ENCODE measurements around the gene DNM2. TPM values are rescaled to one million over a fixed set of nuclear protein-coding genes. Genes with fewer than 3 reads are reported as not detected.
A peak's percentile ranks its signal among the peaks of the same experiment; 100 is the strongest.
"Not testable (repeated sequence)": the region's sequence is repeated elsewhere in the genome, so short reads cannot be mapped to it uniquely, and the experiment has no call there.

DNM2 gene
- polyA plus RNA-seq, 2 of the 4 experiments (the other 2 are of a cell fraction) = 32.9 to 58.5 TPM

GRCh38 chr19:10876459-10877240 lies 158.8 kb downstream of the DNM2 start (continued):
- no peak for TF ChIP-seq E2F6 (IDR thresholded peaks at IDR 0.05; ENCODE audit: borderline replicate concordance, low read depth)

- H3K4me1 ChIP-seq = peaks cover 21% of the 10 kb centered on the region; the same call in 2 of the 3 replicates
- H3K9me3 ChIP-seq; H3K4me2 ChIP-seq; ATAC-seq; POLR2A ChIA-PET; H3K4me3 ChIP-seq; FAIRE-seq; DNase-seq (ENCODE audit: low read depth in 1 of 2, low spot score in 1 of 2): not testable (repeated sequence)
- peak overlapping the region; percentile 72 to 92; a peak in 3 of 6 replicates for H3K27ac ChIP-seq
- CTCF ChIA-PET = interaction anchor here (0.9 to 3.3 kb wide), 3 partner anchors 11 to 13 kb away, joined by 3 to 9 read pairs (median 3); no protein-coding TSS in a partner anchor
- WGBS (ENCODE audit: missing lambda C conversion rate) = 91% methylated on average over 9 of the region's 9 CpGs
Measured at GRCh38 chr19:10877608-10878007, 159.7 kb downstream of the DNM2 start.

GRCh38 chr19:10878253-10878652 lies 160.4 kb downstream of the DNM2 start:
- POLR2A ChIA-PET = no interaction called here
- peaks cover 16% of the 10 kb centered on the region; the same call in 2 of the 3 replicates for H3K4me1 ChIP-seq
- WGBS (ENCODE audit: missing lambda C conversion rate) = 90% methylated on average over 3 of the region's 3 CpGs
- no peak overlapping the region for H3K4me3 ChIP-seq
- ATAC-seq (no peak), DNase-seq (ENCODE audit: low read depth in 1 of 2, low spot score in 1 of 2) (no peak), FAIRE-seq (no peak)
- TF ChIP-seq MAFK (IDR thresholded peaks at IDR 0.05; ENCODE audit: partially characterized antibody) (no peak), JUNB (IDR thresholded peaks at IDR 0.05) (no peak), ZFP36 (IDR thresholded peaks at IDR 0.05; ENCODE audit: borderline replicate concordance, partially characterized antibody) (no peak), RAD21 (conservative IDR thresholded peaks at IDR 0.05 in 1 of 2, IDR thresholded peaks at IDR 0.05 in 1 of 2) (no peak), USF2 (IDR thresholded peaks at IDR 0.05) (no peak), ESRRA (IDR thresholded peaks at IDR 0.05; ENCODE audit: borderline replicate concordance, low read length) (no peak), HOXA7 (CRISPR knock-in tag; IDR thresholded peaks at IDR 0.05) (no peak), ZC3H11A (IDR thresholded peaks at IDR 0.05) (no peak), JUN (IDR thresholded peaks at IDR 0.05) (no peak), CBX2 (IDR thresholded peaks at IDR 0.05; ENCODE audit: borderline replicate concordance, low read depth) (no peak)
- H3K9me3 ChIP-seq = no peaks in the 10 kb centered on the region
- H3K4me2 ChIP-seq = no peak overlapping the region; the same call in 2 of the 3 replicates
- H3K27ac ChIP-seq = peak overlapping the region; percentile 72 to 92; a peak in 5 of 6 replicates
- CTCF ChIA-PET = interaction anchor here (0.9 to 3.3 kb wide), 3 partner anchors 10 to 14 kb away, joined by 3 to 9 read pairs (median 3); no protein-coding TSS in a partner anchor

Small RNAs within 50 kb of the gene (small RNA-seq; reads per million reads assigned to genes)
- gene MIR199A1 = 0 reads per million in 6 experiments
- 0 to 0.04 (median 0) reads per million in 6 experiments for gene MIR4748
- gene MIR638 = 0 to 0.35 (median 0) reads per million in 6 experiments
- gene MIR6793 = 0 reads per million in 6 experiments

Other genes with a start within 250 kb of the DNM2 start
- gene KEAP1, start 214.7 kb upstream of the DNM2 start, polyA plus RNA-seq (2011; rRNA removed) = 49.3 and 60.6 TPM in 2 replicates
- gene KEAP1, start 214.7 kb upstream of the DNM2 start, polyA plus RNA-seq (2017; fragmentation: RNase III; extraction: RNeasy Plus Mini Kit Qiagen cat#74134 plus additional on column Dnase treatment) = 67.7 to 73.6 TPM (median 72.1 TPM) in 3 replicates
- 0.99 and 2.1 TPM in 2 replicates for gene S1PR5, start 200.6 kb upstream of the DNM2 start, polyA plus RNA-seq (2011; rRNA removed)
- 3.0 to 3.8 TPM (median 3.1 TPM) in 3 replicates for gene S1PR5, start 200.6 kb upstream of the DNM2 start, polyA plus RNA-seq (2017; fragmentation: RNase III; extraction: RNeasy Plus Mini Kit Qiagen cat#74134 plus additional on column Dnase treatment)
- gene ATG4D, start 174.2 kb upstream of the DNM2 start, polyA plus RNA-seq (2011; rRNA removed) = 6.9 and 7.3 TPM in 2 replicates
- gene ATG4D, start 174.2 kb upstream of the DNM2 start, polyA plus RNA-seq (2017; fragmentation: RNase III; extraction: RNeasy Plus Mini Kit Qiagen cat#74134 plus additional on column Dnase treatment) = 10.4 to 12.4 TPM (median 10.7 TPM) in 3 replicates
- 10.6 and 21.6 TPM in 2 replicates for gene KRI1, start 152.1 kb upstream of the DNM2 start, polyA plus RNA-seq (2011; rRNA removed)
- 23.2 to 25.6 TPM (median 25.2 TPM) in 3 replicates for gene KRI1, start 152.1 kb upstream of the DNM2 start, polyA plus RNA-seq (2017; fragmentation: RNase III; extraction: RNeasy Plus Mini Kit Qiagen cat#74134 plus additional on column Dnase treatment)
- 2.6 and 3.1 TPM in 2 replicates for gene CDKN2D, start 149.1 kb upstream of the DNM2 start, polyA plus RNA-seq (2011; rRNA removed)
- 3.9 to 4.3 TPM (median 4.1 TPM) in 3 replicates for gene CDKN2D, start 149.1 kb upstream of the DNM2 start, polyA plus RNA-seq (2017; fragmentation: RNase III; extraction: RNeasy Plus Mini Kit Qiagen cat#74134 plus additional on column Dnase treatment)
- 13.0 and 17.4 TPM in 2 replicates for gene AP1M2, start 130.8 kb upstream of the DNM2 start, polyA plus RNA-seq (2011; rRNA removed)
- 44.8 to 53.1 TPM (median 45.0 TPM) in 3 replicates for gene AP1M2, start 130.8 kb upstream of the DNM2 start, polyA plus RNA-seq (2017; fragmentation: RNase III; extraction: RNeasy Plus Mini Kit Qiagen cat#74134 plus additional on column Dnase treatment)
- 8.3 and 10.3 TPM in 2 replicates for gene SLC44A2, start 92.5 kb upstream of the DNM2 start, polyA plus RNA-seq (2011; rRNA removed)
- 6.7 to 10.1 TPM (median 8.3 TPM) in 3 replicates for gene SLC44A2, start 92.5 kb upstream of the DNM2 start, polyA plus RNA-seq (2017; fragmentation: RNase III; extraction: RNeasy Plus Mini Kit Qiagen cat#74134 plus additional on column Dnase treatment)
- gene ILF3, start 63.7 kb upstream of the DNM2 start, polyA plus RNA-seq (2011; rRNA removed) = 174 and 197 TPM in 2 replicates
- gene ILF3, start 63.7 kb upstream of the DNM2 start, polyA plus RNA-seq (2017; fragmentation: RNase III; extraction: RNeasy Plus Mini Kit Qiagen cat#74134 plus additional on column Dnase treatment) = 137 to 151 TPM (median 142 TPM) in 3 replicates
- 23.6 and 24.3 TPM in 2 replicates for gene QTRT1, start 16.6 kb upstream of the DNM2 start, polyA plus RNA-seq (2011; rRNA removed)
- 42.2 to 47.6 TPM (median 42.5 TPM) in 3 replicates for gene QTRT1, start 16.6 kb upstream of the DNM2 start, polyA plus RNA-seq (2017; fragmentation: RNase III; extraction: RNeasy Plus Mini Kit Qiagen cat#74134 plus additional on column Dnase treatment)
- gene TMED1, start 118.1 kb downstream of the DNM2 start, polyA plus RNA-seq (2011; rRNA removed) = 29.3 and 29.9 TPM in 2 replicates
- gene TMED1, start 118.1 kb downstream of the DNM2 start, polyA plus RNA-seq (2017; fragmentation: RNase III; extraction: RNeasy Plus Mini Kit Qiagen cat#74134 plus additional on column Dnase treatment) = 36.2 to 37.4 TPM (median 37.0 TPM) in 3 replicates
- 0.13 and 0.40 TPM in 2 replicates for gene C19orf38, start 130.3 kb downstream of the DNM2 start, polyA plus RNA-seq (2011; rRNA removed)
- gene C19orf38, start 130.3 kb downstream of the DNM2 start, polyA plus RNA-seq (2017; fragmentation: RNase III; extraction: RNeasy Plus Mini Kit Qiagen cat#74134 plus additional on column Dnase treatment) = 0.09 to 0.12 TPM (median 0.10 TPM) in 3 replicates
- 14.3 and 15.2 TPM in 2 replicates for gene CARM1, start 153.5 kb downstream of the DNM2 start, polyA plus RNA-seq (2011; rRNA removed)
- 31.4 to 32.2 TPM (median 31.8 TPM) in 3 replicates for gene CARM1, start 153.5 kb downstream of the DNM2 start, polyA plus RNA-seq (2017; fragmentation: RNase III; extraction: RNeasy Plus Mini Kit Qiagen cat#74134 plus additional on column Dnase treatment)
- 13.1 and 15.6 TPM in 2 replicates for gene YIPF2, start 210.6 kb downstream of the DNM2 start, polyA plus RNA-seq (2011; rRNA removed)
- 14.5 to 18.2 TPM (median 17.5 TPM) in 3 replicates for gene YIPF2, start 210.6 kb downstream of the DNM2 start, polyA plus RNA-seq (2017; fragmentation: RNase III; extraction: RNeasy Plus Mini Kit Qiagen cat#74134 plus additional on column Dnase treatment)
- 7.8 and 9.1 TPM in 2 replicates for gene TIMM29, start 210.7 kb downstream of the DNM2 start, polyA plus RNA-seq (2011; rRNA removed)
- 17.1 to 20.5 TPM (median 19.7 TPM) in 3 replicates for gene TIMM29, start 210.7 kb downstream of the DNM2 start, polyA plus RNA-seq (2017; fragmentation: RNase III; extraction: RNeasy Plus Mini Kit Qiagen cat#74134 plus additional on column Dnase treatment)
- 8.1 and 10.8 TPM in 2 replicates for gene SMARCA4, start 243.0 kb downstream of the DNM2 start, polyA plus RNA-seq (2011; rRNA removed)
- gene SMARCA4, start 243.0 kb downstream of the DNM2 start, polyA plus RNA-seq (2017; fragmentation: RNase III; extraction: RNeasy Plus Mini Kit Qiagen cat#74134 plus additional on column Dnase treatment) = 11.9 to 14.1 TPM (median 13.1 TPM) in 3 replicates